A673 (cell line): ENCODE results near the gene HSD17B8.

Experiments
- CTCF ChIP-seq: fragments of 300-800, 200-600 bp; sonication (generic); conservative IDR thresholded peaks from 2 replicates; pipeline ENCODE4 v1.5.1; 2017; ENCODE audit warnings: low read depth, mild to moderate bottlenecking, antibody characterized with exemption, low read length, moderate library complexity, mixed read lengths
- EZH2 ChIP-seq: fragments of 200-600 bp; sonication (generic); IDR thresholded peaks from 2 replicates; pipeline ENCODE4 v1.6.1; 2017; ENCODE audit warnings: borderline replicate concordance, low read depth, mild to moderate bottlenecking, mixed read lengths, antibody characterized with exemption, low read length; ENCODE audit not compliant: poor library complexity, severe bottlenecking

- TF ChIP-seq CTCF (no peak), EZH2 (no peak)
Measured at GRCh38 chr6:33194431-33194979, 9.9 kb upstream of the HSD17B8 start.
